Liver (tissue), 9 donors: ENCODE measurements around the gene FSIP1. TPM values are rescaled to one million over a fixed set of nuclear protein-coding genes. Genes with fewer than 3 reads are reported as not detected.

ENCODE experiments used
- DNase-seq: peaks from one replicate; pipeline ENCODE4 v3.0.0-alpha.2; 2017; ENCODE audit warnings: low spot score
- H3K27ac ChIP-seq, 2 donors: one replicate each; pipeline ENCODE4 v1.7.0; 2013; ENCODE audit warnings: inconsistent platforms in 2 of 2, low read length in 2 of 2, control low read depth in 1 of 2, low read depth in 1 of 2, mild to moderate bottlenecking in 1 of 2
- H3K27me3 ChIP-seq, 4 donors: one replicate each; pipeline versions ENCODE4 v1.6.1 to v1.7.0; 2013; ENCODE audit warnings: low read length in 3 of 4, inconsistent platforms in 1 of 4, mild to moderate bottlenecking in 1 of 4, moderate library complexity in 1 of 4; ENCODE audit not compliant: control insufficient read depth in 4 of 4, insufficient read depth in 4 of 4
- H3K36me3 ChIP-seq, 4 donors: one replicate each; pipeline versions ENCODE4 v1.6.1 to v1.7.0; 2013; ENCODE audit warnings: low read length in 3 of 4, mild to moderate bottlenecking in 3 of 4, low read depth in 1 of 4, moderate library complexity in 1 of 4; ENCODE audit not compliant: control insufficient read depth in 4 of 4, insufficient read depth in 3 of 4
- H3K4me1 ChIP-seq, 4 donors: one replicate each; pipeline versions ENCODE4 v1.6.1 to v1.7.0; 2013; ENCODE audit warnings: low read length in 3 of 4, mild to moderate bottlenecking in 3 of 4, moderate library complexity in 1 of 4; ENCODE audit not compliant: control insufficient read depth in 4 of 4, insufficient read depth in 4 of 4
- H3K4me3 ChIP-seq, 3 donors: one replicate each; pipeline versions ENCODE4 v1.6.1 to v1.7.0; 2013; ENCODE audit warnings: low read length in 3 of 3, control low read depth in 1 of 3, low read depth in 1 of 3, mild to moderate bottlenecking in 1 of 3
- H3K9ac ChIP-seq, 2 donors: one replicate each; pipeline ENCODE4 v1.7.0; 2013; ENCODE audit warnings: low read length in 2 of 2, mild to moderate bottlenecking in 2 of 2, moderate library complexity in 2 of 2, control low read depth in 1 of 2, low read depth in 1 of 2
- H3K9me3 ChIP-seq, 4 donors: one replicate each; pipeline versions ENCODE4 v1.6.1 to v1.7.0; 2013; ENCODE audit warnings: low read length in 3 of 4; ENCODE audit not compliant: control insufficient read depth in 4 of 4
- CTCF ChIP-seq: fragments of 150-350 bp; IDR thresholded peaks from 2 replicates; pipeline ENCODE4 v1.5.1; 2017; ENCODE audit warnings: improper control_type of control experiment, low read depth, low read length; ENCODE audit not compliant: missing input control
- EGR1 ChIP-seq, 2 donors: IDR thresholded peaks; 2 replicates each; pipeline ENCODE4 v1.6.1; 2016 to 2018; ENCODE audit warnings: antibody characterized with exemption in 2 of 2, low read depth in 2 of 2
- FOXA1 ChIP-seq: IDR thresholded peaks from 2 replicates; pipeline ENCODE4 v1.6.1; 2016; ENCODE audit warnings: antibody characterized with exemption
- FOXA2 ChIP-seq: IDR thresholded peaks from 2 replicates; pipeline ENCODE4 v1.6.1; 2016; ENCODE audit warnings: antibody characterized with exemption
- GABPA ChIP-seq, 2 donors: IDR thresholded peaks in 1 of 2; conservative IDR thresholded peaks in 1 of 2; 2 replicates each; pipeline ENCODE4 v1.6.1; 2016; ENCODE audit warnings: antibody characterized with exemption in 2 of 2, mild to moderate bottlenecking in 1 of 2, moderate library complexity in 1 of 2
- HNF4G ChIP-seq: IDR thresholded peaks from 2 replicates; pipeline ENCODE4 v1.6.1; 2016; ENCODE audit warnings: antibody characterized with exemption
- JUND ChIP-seq, 2 donors: IDR thresholded peaks; 2 replicates each; pipeline ENCODE4 v1.6.1; 2016; ENCODE audit warnings: antibody characterized with exemption in 2 of 2
- NR2F2 ChIP-seq: IDR thresholded peaks from 2 replicates; pipeline ENCODE4 v1.6.1; 2016; ENCODE audit warnings: antibody characterized with exemption
- RAD21 ChIP-seq, 2 donors: IDR thresholded peaks; 2 replicates each; pipeline ENCODE4 v1.6.1; 2016; ENCODE audit warnings: antibody characterized with exemption in 2 of 2, mild to moderate bottlenecking in 2 of 2
- REST ChIP-seq: IDR thresholded peaks from 2 replicates; pipeline ENCODE4 v1.6.1; 2016; ENCODE audit warnings: antibody characterized with exemption, mild to moderate bottlenecking
- RXRA ChIP-seq, 2 donors: IDR thresholded peaks; 2 replicates each; pipeline ENCODE4 v1.6.1; 2017 to 2018; ENCODE audit warnings: antibody characterized with exemption in 2 of 2, mild to moderate bottlenecking in 1 of 2
- SP1 ChIP-seq: IDR thresholded peaks from 2 replicates; pipeline ENCODE4 v1.6.1; 2018; ENCODE audit warnings: antibody characterized with exemption, mild to moderate bottlenecking
- YY1 ChIP-seq: IDR thresholded peaks from 2 replicates; pipeline ENCODE4 v1.6.1; 2016; ENCODE audit warnings: antibody characterized with exemption, mild to moderate bottlenecking
- ZBTB33 ChIP-seq: IDR thresholded peaks from 2 replicates; pipeline ENCODE4 v1.6.1; 2016; ENCODE audit warnings: antibody characterized with exemption
- WGBS: extraction: QIAGEN DNeasy Blood & Tissue Kit; methylation state at CpG from one replicate; pipeline ENCODE4 v1.1.7; 2013; 5-methylcytosine and 5-hydroxymethylcytosine counted together
- polyA plus RNA-seq, 2 donors: library from polyadenylated mRNA; stranded (reverse) in 1 of 2; unstranded in 1 of 2; fragments of 200-250 nt in 1 of 2; fragments of >200 nt in 1 of 2; fragmentation: Nextera tagmentation in 1 of 2; extraction: Ambion mirVana in 1 of 2; gene quantifications; one replicate each; pipeline versions ENCODE4 v1.2.1 to v1.2.3, GENCODE V29; 2013 to 2015
- total RNA-seq, 2 donors: library from RNA; depleted of rRNA; stranded (reverse); fragments of >200 nt; gene quantifications; one replicate each; pipeline ENCODE4 v1.2.3, GENCODE V29; 2014
- donor health status: healthy.
- donor health status: healthy.
- donor health status: healthy.
- donor health status: healthy.
- donor health status: healthy.

Gene FSIP1
- total and polyA plus RNA-seq, 4 donors = 0.05 to 0.29 (median 0.13) TPM

- Histone ChIP-seq H3K27ac (peak overlapping the region; percentile 36 to 78), H3K9ac (peak overlapping the region in 1 of 2 donors; percentile 36), H3K9me3 (no peaks in the 10 kb centered on the region), H3K27me3 (no peaks in the 10 kb centered on the region), H3K36me3 (peaks cover 0 to 27% (median 13%) of the 10 kb centered on the region in 4 donors), H3K4me1 (peaks cover 4 to 54% (median 25%) of the 10 kb centered on the region in 4 donors), H3K4me3 (peak overlapping the region; percentile 46 to 85 (median 64))
- DNase-seq = no peak
- 64% methylated on average over 13 of the region's 13 CpGs for WGBS
- TF ChIP-seq FOXA2 (no peak), NR2F2 (peak; percentile 81), FOXA1 (no peak), RXRA (IDR thresholded peaks at IDR 0.05) (no peak), REST (no peak), HNF4G (no peak), EGR1 (IDR thresholded peaks at IDR 0.05; ENCODE audit: low read depth in 2 of 2) (no peak), GABPA (IDR thresholded peaks at IDR 0.05 in 1 of 2, conservative IDR thresholded peaks at IDR 0.05 in 1 of 2) (no peak), JUND (IDR thresholded peaks at IDR 0.05) (no peak), CTCF (peak; percentile 57), RAD21 (IDR thresholded peaks at IDR 0.05) (peak; percentile 78 to 84), SP1 (no peak), YY1 (no peak)
Observed at GRCh38 chr15:39581793-39582285, 200.8 kb downstream of the FSIP1 start.

- TF ChIP-seq HNF4G (no peak), ZBTB33 (no peak), FOXA1 (no peak)
- no peak for DNase-seq
- Histone ChIP-seq H3K27me3 (no peaks in the 10 kb centered on the region), H3K9me3 (no peaks in the 10 kb centered on the region), H3K36me3 (peaks cover 0 to 27% (median 13%) of the 10 kb centered on the region in 4 donors), H3K4me1 (peaks cover 4 to 53% (median 23%) of the 10 kb centered on the region in 4 donors), H3K27ac (peak overlapping the region; percentile 36 to 78), H3K4me3 (peak overlapping the region; percentile 46 to 85 (median 64)), H3K9ac (peak overlapping the region; percentile 36 to 71)
- WGBS = 8% methylated on average over 18 of the region's 18 CpGs
Observed at GRCh38 chr15:39581242-39581792, 201.3 kb downstream of the FSIP1 start.
